Measurements from ENCODE around the gene SAMMSON. TPM values are rescaled to one million over a fixed set of nuclear protein-coding genes. Genes with fewer than 3 reads are reported as not detected.

SAMMSON gene
- not detected in 2 replicates for total RNA-seq (2014; rRNA removed; shearing (Covaris generic))

DNA sequence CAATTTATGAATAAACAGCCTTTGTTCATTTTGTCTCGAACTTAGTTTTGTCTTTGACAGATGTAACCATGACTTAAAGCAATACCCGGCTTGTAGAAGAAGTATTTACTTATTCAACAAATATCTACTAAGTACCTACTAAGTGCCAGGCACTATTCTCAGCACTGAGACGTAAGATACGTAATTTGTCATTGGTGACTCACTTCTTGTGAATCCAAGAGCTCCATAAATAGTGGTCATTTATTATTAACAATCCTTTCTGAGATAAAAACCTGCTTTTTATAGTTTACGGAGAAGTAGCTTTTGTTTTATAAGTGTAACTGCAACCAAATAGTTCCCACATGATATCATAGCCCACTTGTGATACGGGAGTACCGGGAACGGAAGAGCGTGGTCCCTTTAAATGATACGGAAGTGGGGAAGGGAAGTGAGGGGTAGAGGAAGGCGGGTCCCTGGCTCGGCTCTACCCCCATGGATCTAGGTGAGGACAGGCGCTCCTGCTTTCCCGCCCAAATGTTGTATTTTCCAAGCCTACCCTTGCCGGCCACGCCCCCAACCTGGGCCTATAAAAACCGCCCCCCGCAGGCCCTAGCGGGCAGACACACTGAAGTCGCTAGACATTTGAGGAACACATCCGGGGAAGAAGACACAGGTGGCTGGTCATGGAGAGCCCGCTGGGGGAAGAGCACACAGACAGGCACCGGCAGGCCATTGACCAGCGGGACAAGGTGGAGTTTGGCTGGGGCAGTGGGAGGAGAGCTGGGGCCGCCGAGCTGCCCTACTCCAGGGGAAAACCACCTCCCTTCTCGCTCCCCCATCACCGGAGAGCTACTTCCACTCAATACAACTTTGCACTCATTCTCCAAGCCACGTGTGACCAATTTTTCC is at the start of gene SAMMSON:
SAMMSON (plus strand) TSS at position 594 of the 888 bp plus-strand sequence.
- peak within 1 kb of the TSS; percentile 63 for H3K27ac ChIP-seq

DNA sequence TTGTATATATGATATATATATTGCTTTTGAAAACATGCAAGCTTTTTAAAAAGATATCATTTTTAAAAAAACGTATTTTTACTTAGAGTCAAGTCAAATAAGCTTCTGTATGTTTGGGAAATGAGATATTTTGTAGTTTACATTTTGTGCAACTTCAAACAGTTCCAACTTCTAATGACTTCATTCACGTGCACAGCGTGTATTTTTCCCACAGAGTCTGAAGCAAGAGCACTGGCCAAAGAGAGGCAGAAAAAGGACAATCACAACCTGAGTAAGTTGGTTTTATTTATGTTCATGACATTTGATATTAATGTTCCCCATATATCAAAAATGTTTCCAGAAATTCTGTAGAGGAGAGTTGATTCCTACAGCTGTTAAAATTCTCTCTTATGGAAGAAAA is 47.9 kb upstream of the SAMMSON start:
- Histone ChIP-seq H3K9me3 (replicated peaks) (no peaks in the 10 kb centered on the region), H3K4me3 (no peak overlapping the region), H3K27me3 (replicated peaks) (no peaks in the 10 kb centered on the region), H3K36me3 (peaks cover 10% of the 10 kb centered on the region; the same call in 1 of the 2 replicates), H3K27ac (no peak overlapping the region), H3K4me1 (replicated peaks) (no peaks in the 10 kb centered on the region)
- DNase-seq (ENCODE audit: low read depth in 1 of 2, low spot score in 2 of 2), result no peak

More for the DNA sequence above, at the start of gene SAMMSON:
- Histone ChIP-seq H3K9me3 (replicated peaks) (no peaks in the 10 kb centered on the region), H3K4me3 (peak within 1 kb of the TSS; percentile 20), H3K36me3 (no peaks in the 10 kb centered on the region), H3K27me3 (replicated peaks) (no peaks in the 10 kb centered on the region), H3K4me1 (replicated peaks) (peaks cover 29% of the 10 kb centered on the region)
- peak; percentile 41 to 62 for DNase-seq (ENCODE audit: low read depth in 1 of 2, low spot score in 2 of 2)

DNA sequence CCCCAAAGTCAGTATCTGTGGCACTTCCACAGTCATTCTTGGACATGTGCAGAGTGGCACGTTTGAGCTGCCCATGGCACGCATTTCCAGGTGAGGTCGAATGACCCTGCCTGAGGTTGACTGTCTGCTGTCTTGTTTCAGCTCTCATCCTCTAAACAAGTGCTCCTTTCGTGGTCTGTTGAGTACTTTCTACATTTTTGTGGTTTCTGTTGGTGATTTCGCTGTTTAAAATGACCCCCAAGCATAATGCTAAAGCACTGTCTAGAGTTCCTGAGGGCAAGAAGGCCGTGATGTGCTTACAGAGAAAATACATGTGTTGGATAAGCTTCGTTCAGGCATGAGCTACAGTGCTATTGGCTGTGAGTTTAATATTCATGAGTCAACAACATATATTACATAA is 40.0 kb upstream of the SAMMSON start:
- no peak for DNase-seq (ENCODE audit: low read depth in 1 of 2, low spot score in 2 of 2)
- Histone ChIP-seq H3K4me1 (replicated peaks) (no peaks in the 10 kb centered on the region), H3K36me3 (peaks cover 19% of the 10 kb centered on the region), H3K27me3 (replicated peaks) (no peaks in the 10 kb centered on the region), H3K4me3 (no peak overlapping the region), H3K9me3 (replicated peaks) (no peaks in the 10 kb centered on the region), H3K27ac (no peak overlapping the region)

DNA sequence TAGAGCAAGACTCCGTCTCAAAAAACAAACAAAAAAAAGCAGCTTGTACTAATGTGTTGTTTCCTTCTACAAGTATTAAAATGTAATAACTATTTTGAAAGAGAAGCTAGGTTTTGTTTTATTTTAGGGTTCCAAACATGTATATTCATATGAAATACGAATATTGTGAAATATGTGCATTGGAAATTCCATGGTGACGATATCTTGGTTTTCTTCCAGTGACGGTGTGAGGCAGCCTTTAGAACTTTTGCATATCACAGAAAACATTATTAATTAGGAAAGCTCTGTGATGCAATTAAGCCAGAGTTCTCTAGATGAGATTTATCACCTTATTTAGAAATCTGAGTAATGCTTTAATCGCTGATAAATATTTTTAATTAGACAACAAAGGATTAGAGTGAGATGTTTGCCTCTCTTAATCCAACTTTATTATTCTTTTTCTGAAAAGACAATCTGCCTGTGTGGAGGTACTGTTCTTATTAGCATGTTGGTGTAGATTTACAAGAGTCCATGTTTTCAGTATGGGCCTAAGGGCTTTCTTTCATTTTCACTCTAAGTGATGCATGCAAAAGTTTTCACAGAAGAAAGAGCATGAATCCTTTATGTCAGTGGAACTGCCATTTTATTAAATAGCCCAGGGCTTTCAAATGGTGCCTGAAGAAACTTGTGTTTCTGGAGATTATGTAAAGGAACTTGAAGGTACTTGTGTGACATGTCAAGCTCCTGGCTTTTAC is 37.7 kb upstream of the SAMMSON start:
- no peaks in the 10 kb centered on the region for H3K4me1 ChIP-seq (replicated peaks)
- H3K27me3 ChIP-seq (replicated peaks), result no peaks in the 10 kb centered on the region
- no peak for DNase-seq (ENCODE audit: low read depth in 1 of 2, low spot score in 2 of 2)
- H3K4me3 ChIP-seq, result no peak overlapping the region
- H3K9me3 ChIP-seq (replicated peaks), result no peaks in the 10 kb centered on the region
- H3K27ac ChIP-seq, result no peak overlapping the region
- H3K36me3 ChIP-seq, result peaks cover 24% of the 10 kb centered on the region

DNA sequence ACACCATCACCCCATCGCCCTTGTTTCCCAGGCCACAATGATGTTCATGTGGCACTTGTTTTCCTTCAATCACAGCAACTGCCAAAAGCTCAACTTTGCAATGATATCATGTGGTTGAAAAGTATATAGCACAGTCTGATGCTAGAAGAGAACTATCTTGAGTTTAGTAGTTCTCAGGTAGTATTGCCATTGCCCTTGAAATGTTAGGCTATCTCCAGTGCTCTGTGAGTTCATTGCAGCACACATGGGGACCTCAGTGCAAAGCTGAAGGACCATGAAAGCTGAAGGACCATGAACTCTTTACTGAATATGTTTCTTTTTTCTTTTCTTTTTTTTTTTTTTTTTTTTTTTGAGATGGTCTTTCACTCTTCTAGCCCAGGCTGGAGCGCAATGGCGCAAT is 35.9 kb upstream of the SAMMSON start:
- H3K4me3 ChIP-seq, result no peak overlapping the region
- H3K36me3 ChIP-seq, result peaks cover 24% of the 10 kb centered on the region
- no peak for DNase-seq (ENCODE audit: low read depth in 1 of 2, low spot score in 2 of 2)
- H3K9me3 ChIP-seq (replicated peaks), result no peaks in the 10 kb centered on the region
- H3K27ac ChIP-seq, result no peak overlapping the region
- no peaks in the 10 kb centered on the region for H3K4me1 ChIP-seq (replicated peaks)
- H3K27me3 ChIP-seq (replicated peaks), result no peaks in the 10 kb centered on the region

DNA sequence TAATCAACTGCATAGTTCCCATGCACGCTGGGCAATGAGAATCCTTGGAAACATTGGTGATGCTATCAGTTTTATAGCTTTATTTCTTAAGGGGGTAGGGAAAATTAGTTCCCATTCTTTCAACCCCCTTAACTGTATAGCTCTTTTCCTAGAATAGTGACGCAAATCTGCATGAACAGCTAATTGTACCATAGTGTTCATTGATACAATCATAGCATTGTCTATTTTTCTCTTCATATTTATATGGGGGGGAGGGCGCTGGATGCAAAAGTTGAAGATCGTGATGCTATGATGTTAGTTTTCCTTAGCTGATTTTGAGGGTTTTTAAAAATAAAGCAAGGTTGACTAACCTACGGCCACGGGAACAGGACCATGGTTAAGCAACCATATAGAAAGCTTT is 32.4 kb upstream of the SAMMSON start:
- no peaks in the 10 kb centered on the region for H3K27me3 ChIP-seq (replicated peaks)
- no peaks in the 10 kb centered on the region for H3K9me3 ChIP-seq (replicated peaks)
- no peak for DNase-seq (ENCODE audit: low read depth in 1 of 2, low spot score in 2 of 2)
- H3K27ac ChIP-seq, result no peak overlapping the region
- H3K4me1 ChIP-seq (replicated peaks), result no peaks in the 10 kb centered on the region
- H3K36me3 ChIP-seq, result peaks cover 7% of the 10 kb centered on the region; the same call in 1 of the 2 replicates
- H3K4me3 ChIP-seq, result no peak overlapping the region

DNA sequence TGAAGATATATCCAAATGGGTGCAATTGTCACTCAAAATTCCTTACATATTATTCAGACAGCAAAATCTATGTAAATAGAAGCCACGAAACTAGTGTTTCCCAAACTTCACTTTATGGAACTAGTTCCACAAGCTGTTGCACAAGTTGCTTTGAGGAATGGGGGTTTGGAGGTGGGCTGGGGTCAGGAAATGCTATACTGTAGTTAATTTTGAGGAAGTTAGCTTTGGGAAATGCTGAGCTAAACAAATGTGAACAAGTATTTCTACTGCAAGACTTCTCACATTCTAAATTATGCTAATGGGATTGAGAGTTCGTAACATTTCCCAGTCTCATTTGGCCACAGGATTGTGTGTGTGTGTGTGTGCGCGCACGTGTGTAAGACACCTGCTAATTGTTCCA is 28.7 kb upstream of the SAMMSON start:
- Histone ChIP-seq H3K9me3 (replicated peaks) (no peaks in the 10 kb centered on the region), H3K27me3 (replicated peaks) (no peaks in the 10 kb centered on the region), H3K27ac (no peak overlapping the region), H3K4me3 (no peak overlapping the region), H3K4me1 (replicated peaks) (no peaks in the 10 kb centered on the region), H3K36me3 (no peaks in the 10 kb centered on the region)
- DNase-seq (ENCODE audit: low read depth in 1 of 2, low spot score in 2 of 2), result no peak

DNA sequence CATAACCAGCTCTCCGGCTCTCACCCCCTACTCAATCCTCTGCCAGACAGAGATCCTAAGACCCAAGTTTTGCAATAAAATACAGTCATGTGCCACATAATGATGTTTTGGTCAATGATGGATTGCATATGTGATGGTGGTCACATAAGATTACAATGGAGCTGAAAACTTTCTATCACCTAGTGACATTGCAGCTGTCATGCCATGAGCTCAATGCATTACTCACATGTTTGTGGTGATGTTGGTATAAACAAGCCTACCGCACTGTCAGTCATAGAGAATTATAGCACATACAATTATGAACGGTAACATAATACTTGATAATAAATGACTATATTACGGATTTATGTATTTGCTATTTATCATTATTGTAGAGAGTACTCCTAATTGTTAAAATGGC is 26.9 kb upstream of the SAMMSON start:
- H3K36me3 ChIP-seq, result no peaks in the 10 kb centered on the region
- H3K27me3 ChIP-seq (replicated peaks), result no peaks in the 10 kb centered on the region
- H3K27ac ChIP-seq, result no peak overlapping the region
- DNase-seq (ENCODE audit: low read depth in 1 of 2, low spot score in 2 of 2), result no peak
- no peak overlapping the region for H3K4me3 ChIP-seq
- H3K4me1 ChIP-seq (replicated peaks), result no peaks in the 10 kb centered on the region
- H3K9me3 ChIP-seq (replicated peaks), result no peaks in the 10 kb centered on the region

DNA sequence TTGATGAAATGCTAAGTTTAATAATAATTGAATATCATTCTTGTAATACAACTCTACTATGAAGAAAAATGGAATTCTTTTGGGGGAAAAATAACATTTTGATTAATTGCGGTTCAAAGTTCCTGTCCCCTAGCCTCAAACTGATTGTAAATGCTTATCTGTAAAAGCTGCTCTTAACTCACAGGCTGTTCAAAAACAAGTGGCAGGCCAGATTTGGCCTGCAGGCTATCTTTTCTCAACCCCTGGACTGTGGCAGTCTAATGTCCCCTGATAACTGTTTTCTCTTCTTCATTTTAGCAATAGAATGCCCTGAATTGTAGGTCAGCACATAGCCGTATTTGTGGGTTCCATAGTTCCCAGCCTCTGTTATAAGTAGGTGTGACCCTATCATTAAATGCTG is 23.5 kb upstream of the SAMMSON start:
- Histone ChIP-seq H3K4me3 (no peak overlapping the region), H3K4me1 (replicated peaks) (no peaks in the 10 kb centered on the region), H3K36me3 (no peaks in the 10 kb centered on the region), H3K9me3 (replicated peaks) (no peaks in the 10 kb centered on the region), H3K27me3 (replicated peaks) (no peaks in the 10 kb centered on the region), H3K27ac (no peak overlapping the region)
- no peak for DNase-seq (ENCODE audit: low read depth in 1 of 2, low spot score in 2 of 2)

DNA sequence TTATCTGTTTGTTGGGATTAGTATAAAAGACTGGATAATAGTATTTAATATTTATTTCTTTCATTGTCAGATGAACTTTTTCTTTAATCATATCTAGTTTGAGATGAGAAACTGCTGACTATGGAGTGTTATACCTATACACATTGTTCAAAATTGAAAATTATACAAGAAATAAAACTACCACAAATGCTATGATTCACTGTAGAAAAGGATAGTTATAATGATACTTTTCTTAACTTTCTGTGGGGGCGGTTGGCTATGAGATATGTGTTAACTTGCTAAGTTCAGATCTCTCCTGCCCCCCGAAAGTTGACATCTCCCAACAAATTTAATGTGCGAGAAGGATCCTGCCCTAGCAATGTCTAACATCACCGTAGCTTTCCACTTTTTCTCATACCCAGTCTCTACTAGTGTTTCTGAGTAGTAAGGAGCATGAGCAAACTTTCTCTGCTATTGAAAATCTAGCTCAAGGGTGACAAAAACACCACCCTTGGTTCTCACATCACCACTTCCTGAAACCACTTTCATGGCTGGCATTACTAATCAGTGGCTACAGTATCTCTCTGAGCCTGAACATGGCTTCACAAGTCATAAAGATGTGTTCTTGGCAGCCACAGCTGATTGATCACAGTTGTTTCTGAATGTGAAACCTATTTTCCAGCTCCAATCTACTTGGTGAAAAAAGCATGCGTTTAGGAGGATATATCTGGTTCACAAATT is 15.8 kb upstream of the SAMMSON start:
- Histone ChIP-seq H3K27ac (no peak overlapping the region), H3K4me3 (no peak overlapping the region), H3K9me3 (replicated peaks) (no peaks in the 10 kb centered on the region), H3K36me3 (no peaks in the 10 kb centered on the region), H3K27me3 (replicated peaks) (no peaks in the 10 kb centered on the region), H3K4me1 (replicated peaks) (no peaks in the 10 kb centered on the region)
- DNase-seq (ENCODE audit: low read depth in 1 of 2, low spot score in 2 of 2), result no peak

DNA sequence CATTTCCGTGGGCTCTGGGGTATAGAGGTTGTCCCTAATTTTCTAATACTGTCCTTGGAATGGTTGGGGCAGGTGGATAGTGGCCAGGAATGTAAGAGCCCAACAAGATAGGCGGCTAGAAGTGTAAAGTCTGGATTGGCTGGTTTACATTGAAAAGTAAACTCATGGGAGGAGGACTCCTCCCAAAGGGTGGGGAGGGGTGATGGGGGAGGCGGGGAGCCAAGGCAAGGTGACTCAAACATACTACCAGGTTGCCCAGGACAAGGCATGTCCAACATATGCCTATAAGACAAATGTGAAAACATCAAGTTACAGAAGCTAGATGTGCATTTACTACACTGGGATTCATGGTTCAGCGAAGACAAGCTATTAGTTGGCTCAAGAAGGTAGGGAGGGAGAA is 14.3 kb upstream of the SAMMSON start:
- Histone ChIP-seq H3K4me3 (no peak overlapping the region), H3K9me3 (replicated peaks) (no peaks in the 10 kb centered on the region), H3K36me3 (no peaks in the 10 kb centered on the region), H3K4me1 (replicated peaks) (no peaks in the 10 kb centered on the region), H3K27ac (no peak overlapping the region), H3K27me3 (replicated peaks) (no peaks in the 10 kb centered on the region)
- DNase-seq (ENCODE audit: low read depth in 1 of 2, low spot score in 2 of 2), result no peak

DNA sequence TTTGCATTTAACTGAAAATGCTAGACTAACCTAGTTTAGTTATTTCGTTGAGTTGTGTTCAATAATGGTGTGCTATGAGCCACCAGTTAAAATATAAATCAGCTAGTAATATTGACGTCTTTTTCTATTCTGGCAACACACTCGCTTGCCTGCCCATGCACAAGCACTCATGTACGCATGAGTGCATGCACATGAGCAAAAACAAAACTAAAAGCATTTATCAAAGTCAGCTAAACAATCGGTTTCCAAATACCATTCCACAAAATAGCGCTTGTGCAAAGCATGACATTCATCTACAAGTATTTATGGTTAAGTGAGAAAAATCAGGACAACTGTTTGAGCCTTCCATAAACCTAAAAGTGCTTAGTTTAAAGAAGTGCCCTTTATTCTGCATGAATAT is 13.1 kb upstream of the SAMMSON start:
- Histone ChIP-seq H3K4me1 (replicated peaks) (no peaks in the 10 kb centered on the region), H3K27me3 (replicated peaks) (no peaks in the 10 kb centered on the region), H3K27ac (no peak overlapping the region), H3K4me3 (no peak overlapping the region), H3K36me3 (no peaks in the 10 kb centered on the region), H3K9me3 (replicated peaks) (no peaks in the 10 kb centered on the region)
- DNase-seq (ENCODE audit: low read depth in 1 of 2, low spot score in 2 of 2), result no peak

DNA sequence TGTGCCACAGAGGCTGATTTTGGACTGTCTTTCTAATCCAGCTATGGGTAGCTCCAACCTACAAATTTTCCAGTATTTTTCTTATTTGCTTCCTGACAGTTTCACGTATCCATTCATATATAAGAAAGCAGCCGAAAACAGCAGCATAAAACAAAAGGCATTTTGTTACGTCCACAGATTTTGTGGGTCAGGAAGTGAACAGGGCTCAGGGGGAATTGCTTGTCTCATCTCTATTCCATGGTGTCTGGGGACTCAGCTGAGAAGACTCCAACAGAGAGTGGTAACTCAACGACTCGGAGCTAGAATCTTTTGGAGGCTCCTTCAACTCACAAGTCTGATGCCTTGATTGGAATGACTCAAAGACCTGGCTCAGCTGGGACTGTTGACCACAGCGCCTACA is 11.7 kb upstream of the SAMMSON start:
- Histone ChIP-seq H3K27me3 (replicated peaks) (no peaks in the 10 kb centered on the region), H3K36me3 (no peaks in the 10 kb centered on the region), H3K4me1 (replicated peaks) (no peaks in the 10 kb centered on the region), H3K27ac (no peak overlapping the region), H3K9me3 (replicated peaks) (no peaks in the 10 kb centered on the region), H3K4me3 (no peak overlapping the region)
- DNase-seq (ENCODE audit: low read depth in 1 of 2, low spot score in 2 of 2), result no peak

DNA sequence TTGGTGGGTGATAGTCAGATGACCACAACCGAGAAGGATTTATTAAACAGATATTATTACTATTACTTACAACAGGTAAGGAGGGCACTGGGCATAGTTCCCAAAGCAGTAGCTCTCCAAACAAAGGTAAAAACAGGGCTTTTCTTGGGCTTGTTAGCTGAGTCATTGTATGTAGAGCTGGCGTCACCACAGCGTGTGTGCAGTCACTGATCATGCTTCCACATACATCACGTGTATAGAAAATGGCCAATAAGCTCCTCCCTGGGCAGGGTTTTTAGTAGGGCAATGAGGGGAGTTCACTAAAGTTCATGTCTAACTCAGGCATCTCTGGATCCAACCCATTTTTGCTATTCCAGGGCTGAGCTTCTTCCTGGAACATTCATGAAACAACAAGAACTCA is 5.8 kb upstream of the SAMMSON start:
- H3K27me3 ChIP-seq (replicated peaks), result no peaks in the 10 kb centered on the region
- H3K9me3 ChIP-seq (replicated peaks), result no peaks in the 10 kb centered on the region
- no peak overlapping the region for H3K27ac ChIP-seq
- H3K4me1 ChIP-seq (replicated peaks), result peaks cover 3% of the 10 kb centered on the region
- no peak overlapping the region for H3K4me3 ChIP-seq
- H3K36me3 ChIP-seq, result no peaks in the 10 kb centered on the region
- DNase-seq (ENCODE audit: low read depth in 1 of 2, low spot score in 2 of 2), result no peak

All from SJSA1 (cell line).